Measurements from ENCODE around the gene IFITM5.

IFITM5 gene

DNA sequence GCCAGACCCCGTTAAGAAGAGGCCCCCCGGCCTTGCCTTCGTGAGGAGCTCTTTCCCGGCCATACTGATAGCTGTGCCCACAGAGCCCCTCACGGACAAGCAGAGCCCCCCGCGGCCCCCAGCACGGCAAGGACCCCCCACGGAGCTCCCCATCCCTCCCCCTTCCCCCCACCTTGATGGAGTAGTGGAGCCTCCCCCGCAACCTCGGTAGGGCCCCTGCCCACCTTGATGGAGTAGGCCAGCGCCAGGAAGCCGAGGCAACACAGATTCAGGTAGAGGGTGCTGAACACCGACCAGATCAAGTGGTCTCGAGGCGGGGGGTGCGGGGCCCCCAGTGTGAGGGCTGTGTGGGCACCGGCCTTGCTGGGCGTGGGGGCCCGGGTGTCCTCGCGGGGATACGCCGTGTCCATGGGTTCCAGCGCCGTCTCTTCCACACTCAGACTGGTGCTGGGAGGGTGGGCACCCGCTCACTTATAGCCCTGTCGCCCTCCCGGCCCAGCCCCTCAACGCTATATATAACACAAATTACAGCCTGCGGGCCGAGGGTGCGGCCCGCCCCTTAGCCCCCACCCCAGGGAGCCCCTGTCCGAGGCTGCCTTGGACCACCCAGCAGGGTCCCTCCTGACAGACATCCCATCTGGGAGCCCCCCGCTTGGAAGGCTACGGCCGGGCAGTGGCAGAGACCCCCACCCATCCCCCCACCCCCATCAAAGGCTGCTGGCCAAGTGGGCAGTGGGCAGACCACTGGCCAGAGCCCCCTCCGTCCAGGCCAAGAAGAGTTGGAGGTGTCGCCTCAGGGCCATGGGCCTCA is at the start of gene IFITM5:
IFITM5 (minus strand) TSS at position 446 of the 811 bp plus-strand sequence; CDS start at position 410, 36 bp downstream.
- no peak for DNase-seq (ENCODE audit: low read depth in 2 of 2)
- TF ChIP-seq, protein P1, sequence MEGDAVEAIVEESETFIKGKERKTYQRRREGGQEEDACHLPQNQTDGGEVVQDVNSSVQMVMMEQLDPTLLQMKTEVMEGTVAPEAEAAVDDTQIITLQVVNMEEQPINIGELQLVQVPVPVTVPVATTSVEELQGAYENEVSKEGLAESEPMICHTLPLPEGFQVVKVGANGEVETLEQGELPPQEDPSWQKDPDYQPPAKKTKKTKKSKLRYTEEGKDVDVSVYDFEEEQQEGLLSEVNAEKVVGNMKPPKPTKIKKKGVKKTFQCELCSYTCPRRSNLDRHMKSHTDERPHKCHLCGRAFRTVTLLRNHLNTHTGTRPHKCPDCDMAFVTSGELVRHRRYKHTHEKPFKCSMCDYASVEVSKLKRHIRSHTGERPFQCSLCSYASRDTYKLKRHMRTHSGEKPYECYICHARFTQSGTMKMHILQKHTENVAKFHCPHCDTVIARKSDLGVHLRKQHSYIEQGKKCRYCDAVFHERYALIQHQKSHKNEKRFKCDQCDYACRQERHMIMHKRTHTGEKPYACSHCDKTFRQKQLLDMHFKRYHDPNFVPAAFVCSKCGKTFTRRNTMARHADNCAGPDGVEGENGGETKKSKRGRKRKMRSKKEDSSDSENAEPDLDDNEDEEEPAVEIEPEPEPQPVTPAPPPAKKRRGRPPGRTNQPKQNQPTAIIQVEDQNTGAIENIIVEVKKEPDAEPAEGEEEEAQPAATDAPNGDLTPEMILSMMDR (IDR thresholded peaks at IDR 0.05; ENCODE audit: low read depth, low read length): no peak
- no peak within 1 kb of the TSS for H3K4me3 ChIP-seq (replicated peaks in 1 of 2; ENCODE audit: low read depth in 2 of 2, low read length in 2 of 2)

- no peak for DNase-seq (ENCODE audit: low read depth in 2 of 2)
- TF ChIP-seq, protein P1 (IDR thresholded peaks at IDR 0.05; ENCODE audit: low read depth, low read length): no peak
- no peak overlapping the region for H3K4me3 ChIP-seq (replicated peaks in 1 of 2; ENCODE audit: low read depth in 2 of 2, low read length in 2 of 2)
Measured at GRCh38 chr11:346529-346928, 47.2 kb upstream of the IFITM5 start.

- H3K4me3 ChIP-seq (replicated peaks in 1 of 2; ENCODE audit: low read depth in 2 of 2, low read length in 2 of 2): no peak overlapping the region
- no peak for DNase-seq (ENCODE audit: low read depth in 2 of 2)
- TF ChIP-seq, protein P1 (IDR thresholded peaks at IDR 0.05; ENCODE audit: low read depth, low read length): no peak
Measured at GRCh38 chr11:344836-345578, 45.7 kb upstream of the IFITM5 start.

GRCh38 chr11:342328-342727 is 43.0 kb upstream of the IFITM5 start:
- H3K4me3 ChIP-seq (replicated peaks in 1 of 2; ENCODE audit: low read depth in 2 of 2, low read length in 2 of 2): no peak overlapping the region

DNA sequence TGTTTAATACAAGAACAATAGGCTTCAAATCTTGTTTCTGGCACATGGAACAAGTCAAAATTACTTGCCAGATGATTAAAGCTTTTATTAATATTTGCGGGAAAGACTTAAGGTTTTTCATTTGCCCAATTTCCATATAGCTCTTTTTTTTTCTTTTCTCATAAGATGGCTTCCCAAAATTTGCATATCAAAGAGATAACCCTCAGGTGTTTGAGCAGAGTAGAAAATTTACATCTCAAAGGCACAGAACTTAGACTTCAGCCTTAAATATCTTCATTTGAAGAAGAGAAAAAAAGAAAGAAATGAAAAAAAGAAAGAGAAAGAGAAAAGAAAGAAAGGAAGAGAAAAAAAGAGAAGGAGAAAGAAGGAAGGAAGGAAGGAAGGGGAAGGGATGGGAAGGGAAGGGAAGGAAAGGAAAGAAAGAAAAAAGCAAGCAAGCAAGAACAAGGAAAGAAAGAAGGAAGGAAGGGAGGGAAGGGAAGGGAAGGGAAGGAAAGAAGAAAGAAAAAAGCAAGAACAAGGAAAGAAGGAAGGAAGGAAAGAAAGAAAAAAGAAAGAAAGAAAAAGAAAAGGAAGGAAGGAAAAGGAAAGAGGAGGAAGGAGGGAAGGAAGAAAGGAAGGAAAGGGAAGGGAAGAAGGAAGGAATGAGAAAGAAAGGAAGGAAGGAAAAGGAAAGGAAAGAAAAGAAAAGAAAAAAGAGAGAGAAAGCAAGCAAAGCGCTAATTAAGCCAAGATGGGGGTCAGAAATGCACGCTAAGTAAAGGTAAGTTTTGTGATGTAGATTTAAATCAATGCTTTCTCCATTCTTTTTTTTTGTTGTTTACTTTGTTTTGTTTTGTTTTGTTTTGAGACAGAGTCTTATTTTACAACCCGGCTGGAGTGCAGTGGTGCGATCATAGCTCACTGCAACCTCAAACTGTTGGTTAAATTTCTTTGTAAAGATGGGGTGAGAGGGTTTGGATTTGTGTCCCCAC is 41.5 kb upstream of the IFITM5 start:
- TF ChIP-seq, protein P1 (IDR thresholded peaks at IDR 0.05; ENCODE audit: low read depth, low read length): no peak
- H3K4me3 ChIP-seq (replicated peaks in 1 of 2; ENCODE audit: low read depth in 2 of 2, low read length in 2 of 2): no peak overlapping the region
- DNase-seq (ENCODE audit: low read depth in 2 of 2): peak in 1 of 2 donors; percentile 14

More at GRCh38 chr11:342328-342727, 43.0 kb upstream of the IFITM5 start:
- TF ChIP-seq, protein P1 (IDR thresholded peaks at IDR 0.05; ENCODE audit: low read depth, low read length): no peak
- DNase-seq (ENCODE audit: low read depth in 2 of 2): no peak

- no peak for DNase-seq (ENCODE audit: low read depth in 2 of 2)
- H3K4me3 ChIP-seq (replicated peaks in 1 of 2; ENCODE audit: low read depth in 2 of 2, low read length in 2 of 2): no peak overlapping the region
- TF ChIP-seq, protein P1 (IDR thresholded peaks at IDR 0.05; ENCODE audit: low read depth, low read length): no peak
Measured at GRCh38 chr11:339963-340362, 40.6 kb upstream of the IFITM5 start.

Measured in cardiac fibroblast (primary cell).